OCI-LY1 (cell line): Measurements from ENCODE around the gene PKD1L1.

ENCODE experiments used
- H2AFZ ChIP-seq: fragments of 200-600 bp; sonication (generic), shearing (Covaris generic); 2 replicates; pipeline ENCODE4 v1.6.0; 2014; ENCODE audit warnings: antibody characterized with exemption, mild to moderate bottlenecking, low read length
- H3F3A ChIP-seq: fragments of 200-600 bp; sonication (generic), shearing (Covaris generic); 2 replicates; pipeline ENCODE4 v1.6.0; 2014; ENCODE audit warnings: mild to moderate bottlenecking, antibody characterized with exemption, low read length, moderate library complexity; ENCODE audit not compliant: insufficient read depth
- H3K27ac ChIP-seq: fragments of 200-600 bp; sonication (generic); 2 replicates; pipeline ENCODE4 v1.5.1; 2014; ENCODE audit warnings: low read length, mixed run types, mild to moderate bottlenecking, low read depth; ENCODE audit not compliant: poor library complexity, severe bottlenecking
- H3K27me3 ChIP-seq: fragments of 200-600 bp; sonication (generic); 2 replicates; pipeline ENCODE4 v1.6.0; 2014; ENCODE audit warnings: antibody characterized with exemption, mild to moderate bottlenecking, low read length, moderate library complexity; ENCODE audit not compliant: insufficient read depth
- H3K36me3 ChIP-seq: fragments of 200-600 bp; sonication (generic); 2 replicates; pipeline ENCODE4 v1.6.1; 2014; ENCODE audit warnings: mild to moderate bottlenecking, antibody characterized with exemption, low read length, moderate library complexity, mixed read lengths; ENCODE audit not compliant: insufficient read depth
- H3K4me1 ChIP-seq: fragments of 200-600 bp; sonication (generic); 2 replicates; pipeline ENCODE4 v1.5.1; 2014; ENCODE audit warnings: mild to moderate bottlenecking, low read length, moderate library complexity; ENCODE audit not compliant: insufficient read depth, severe bottlenecking
- H3K4me2 ChIP-seq: fragments of 200-600 bp; sonication (generic), shearing (Covaris generic); 2 replicates; pipeline ENCODE4 v1.6.1; 2014; ENCODE audit warnings: low read length
- H3K4me3 ChIP-seq: fragments of 200-600 bp; sonication (generic); 2 replicates; pipeline ENCODE4 v1.5.1; 2014; ENCODE audit warnings: low read length, low read depth, mild to moderate bottlenecking, mixed read lengths; ENCODE audit not compliant: poor library complexity, severe bottlenecking
- H3K79me2 ChIP-seq: fragments of 200-600 bp; shearing (Covaris generic); 2 replicates; pipeline ENCODE4 v1.6.1; 2016; ENCODE audit warnings: mixed run types, low read length, mixed read lengths; ENCODE audit not compliant: insufficient read depth
- H3K9ac ChIP-seq: fragments of 200-600 bp; sonication (generic), shearing (Covaris generic); 2 replicates; pipeline ENCODE4 v1.6.1; 2014; ENCODE audit warnings: mild to moderate bottlenecking, low read length, mixed read lengths
- H3K9me2 ChIP-seq: fragments of 200-600 bp; sonication (generic), shearing (Covaris generic); 2 replicates; pipeline ENCODE4 v1.6.1; 2014; ENCODE audit warnings: low read depth, mild to moderate bottlenecking, low read length, mixed read lengths
- H3K9me3 ChIP-seq: fragments of 200-600 bp; shearing (Covaris generic); 2 replicates; pipeline ENCODE4 v1.6.1; 2014; ENCODE audit warnings: low read length, mixed read lengths
- H4K20me1 ChIP-seq: fragments of 200-600 bp; sonication (generic), shearing (Covaris generic); 2 replicates; pipeline ENCODE4 v1.6.0; 2016; ENCODE audit warnings: mild to moderate bottlenecking, low read length; ENCODE audit not compliant: insufficient read depth
- EZH2 ChIP-seq: fragments of 200-600 bp; sonication (generic), shearing (Covaris generic); IDR thresholded peaks from 2 replicates; pipeline ENCODE4 v1.8.0; 2017; ENCODE audit warnings: borderline replicate concordance, mixed run types, mild to moderate bottlenecking, antibody characterized with exemption, low read length, moderate library complexity, mixed read lengths
- TF ChIP-seq, protein P1 (sequence below): fragments of 200-600 bp; sonication (generic), shearing (Covaris generic); IDR thresholded peaks from 2 replicates; pipeline ENCODE4 v1.5.1; 2017; ENCODE audit warnings: mild to moderate bottlenecking, antibody characterized with exemption, low read length, moderate library complexity, mixed read lengths

The PKD1L1 gene

GRCh38 chr7:47878662-47879061 lies 69.6 kb downstream of the PKD1L1 start:
- Histone ChIP-seq H3K4me2 (no peak overlapping the region), H3K27me3 (peaks cover 7% of the 10 kb centered on the region; the same call in 1 of the 2 replicates), H3K9me2 (no peaks in the 10 kb centered on the region), H2AFZ (no peak overlapping the region), H3K27ac (no peak overlapping the region), H3K9ac (no peak overlapping the region), H3K4me1 (no peaks in the 10 kb centered on the region), H3K79me2 (no peaks in the 10 kb centered on the region), H3K4me3 (no peak overlapping the region), H3K9me3 (no peaks in the 10 kb centered on the region), H4K20me1 (no peaks in the 10 kb centered on the region), H3K36me3 (no peaks in the 10 kb centered on the region), H3F3A (no peaks in the 10 kb centered on the region; the same call in 1 of the 2 replicates)
- no peak for TF ChIP-seq EZH2
- TF ChIP-seq, protein P1, sequence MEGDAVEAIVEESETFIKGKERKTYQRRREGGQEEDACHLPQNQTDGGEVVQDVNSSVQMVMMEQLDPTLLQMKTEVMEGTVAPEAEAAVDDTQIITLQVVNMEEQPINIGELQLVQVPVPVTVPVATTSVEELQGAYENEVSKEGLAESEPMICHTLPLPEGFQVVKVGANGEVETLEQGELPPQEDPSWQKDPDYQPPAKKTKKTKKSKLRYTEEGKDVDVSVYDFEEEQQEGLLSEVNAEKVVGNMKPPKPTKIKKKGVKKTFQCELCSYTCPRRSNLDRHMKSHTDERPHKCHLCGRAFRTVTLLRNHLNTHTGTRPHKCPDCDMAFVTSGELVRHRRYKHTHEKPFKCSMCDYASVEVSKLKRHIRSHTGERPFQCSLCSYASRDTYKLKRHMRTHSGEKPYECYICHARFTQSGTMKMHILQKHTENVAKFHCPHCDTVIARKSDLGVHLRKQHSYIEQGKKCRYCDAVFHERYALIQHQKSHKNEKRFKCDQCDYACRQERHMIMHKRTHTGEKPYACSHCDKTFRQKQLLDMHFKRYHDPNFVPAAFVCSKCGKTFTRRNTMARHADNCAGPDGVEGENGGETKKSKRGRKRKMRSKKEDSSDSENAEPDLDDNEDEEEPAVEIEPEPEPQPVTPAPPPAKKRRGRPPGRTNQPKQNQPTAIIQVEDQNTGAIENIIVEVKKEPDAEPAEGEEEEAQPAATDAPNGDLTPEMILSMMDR: no peak

DNA sequence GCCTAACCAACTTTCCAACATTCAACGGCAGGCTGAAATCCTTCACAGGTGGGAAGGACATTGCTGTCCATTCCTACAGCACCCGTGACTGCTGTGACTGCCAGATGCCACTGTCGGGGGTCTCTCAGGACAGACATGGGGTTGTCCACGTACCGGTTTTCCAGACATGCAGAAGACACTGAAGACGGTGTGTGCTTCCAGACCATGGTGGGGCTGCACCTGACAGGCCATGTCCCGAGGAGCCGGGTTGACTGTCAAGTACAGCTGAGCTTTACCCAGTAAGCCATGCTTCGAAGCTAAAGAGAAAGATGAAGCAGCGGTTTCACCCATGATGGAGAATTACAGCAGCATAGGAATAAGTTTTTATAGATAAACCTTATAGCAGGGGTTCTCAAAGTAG lies 70.9 kb downstream of the PKD1L1 start:
- no peak overlapping the region for H3K27ac ChIP-seq
- H3F3A ChIP-seq: no peaks in the 10 kb centered on the region; the same call in 1 of the 2 replicates
- H3K4me1 ChIP-seq: no peaks in the 10 kb centered on the region
- H3K9ac ChIP-seq: no peak overlapping the region
- no peak overlapping the region for H3K4me3 ChIP-seq
- H3K4me2 ChIP-seq: no peak overlapping the region
- no peaks in the 10 kb centered on the region for H3K9me3 ChIP-seq
- H4K20me1 ChIP-seq: no peaks in the 10 kb centered on the region
- H3K79me2 ChIP-seq: no peaks in the 10 kb centered on the region
- no peak for TF ChIP-seq EZH2
- TF ChIP-seq, protein P1: no peak
- no peak overlapping the region for H2AFZ ChIP-seq
- peaks cover 7% of the 10 kb centered on the region; the same call in 1 of the 2 replicates for H3K27me3 ChIP-seq
- no peaks in the 10 kb centered on the region for H3K36me3 ChIP-seq
- H3K9me2 ChIP-seq: no peaks in the 10 kb centered on the region

DNA sequence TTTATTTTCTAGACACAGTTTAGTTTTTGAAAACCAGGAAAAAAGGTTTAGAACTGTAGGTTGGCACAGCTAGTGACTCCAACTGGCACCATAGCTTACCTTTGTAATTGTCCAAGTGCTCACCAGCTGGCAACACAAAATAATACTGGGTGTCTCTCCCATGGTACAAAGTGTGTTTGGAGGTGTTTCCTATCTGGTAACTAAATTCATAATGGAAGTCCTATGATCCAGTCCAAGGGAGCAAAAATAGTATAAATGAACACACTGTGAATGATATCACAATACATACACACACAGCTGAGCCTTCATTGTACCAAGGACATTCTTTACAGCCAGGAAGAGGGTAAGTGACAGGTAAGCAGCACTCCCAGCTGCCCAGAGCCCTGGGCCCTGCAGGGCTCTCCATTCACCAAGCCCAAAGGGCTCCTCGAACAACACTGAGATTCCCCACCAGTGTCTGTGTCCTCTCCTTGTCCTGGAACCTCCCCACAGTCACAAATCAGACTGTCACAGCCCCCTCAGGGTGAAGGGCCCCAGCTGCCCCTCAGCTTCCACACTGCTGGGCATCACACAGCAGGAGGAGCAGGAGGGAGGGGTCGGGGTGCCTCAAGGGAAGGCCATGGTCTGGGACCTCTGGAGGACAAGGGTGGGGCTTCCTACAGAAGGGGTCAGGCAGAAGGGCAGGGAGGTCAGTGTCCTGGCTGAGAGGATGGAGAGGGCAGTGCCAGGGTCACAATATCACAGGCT lies 72.1 kb downstream of the PKD1L1 start:
- Histone ChIP-seq H3K27me3 (peaks cover 7% of the 10 kb centered on the region; the same call in 1 of the 2 replicates), H3K9me2 (no peaks in the 10 kb centered on the region), H3K4me3 (no peak overlapping the region), H3K36me3 (no peaks in the 10 kb centered on the region), H3K9me3 (no peaks in the 10 kb centered on the region), H3K79me2 (no peaks in the 10 kb centered on the region), H3K4me2 (no peak overlapping the region), H2AFZ (no peak overlapping the region), H3K4me1 (no peaks in the 10 kb centered on the region), H3F3A (no peaks in the 10 kb centered on the region; the same call in 1 of the 2 replicates), H4K20me1 (no peaks in the 10 kb centered on the region), H3K27ac (no peak overlapping the region), H3K9ac (no peak overlapping the region)
- TF ChIP-seq EZH2: no peak
- TF ChIP-seq, protein P1: no peak
